B cell (primary cell): ENCODE data around the gene SIRT4. TPM values are rescaled to one million over a fixed set of nuclear protein-coding genes. Genes with fewer than 3 reads are reported as not detected.

Experiments used
- ATAC-seq: fragments of 200-7000 bp; cut with Tn5 transposase; one replicate; pipeline ENCODE4 v1.10.0; 2021; ENCODE audit warnings: low read depth, mild to moderate bottlenecking, moderate number of reproducible peaks, moderate library complexity
- CTCF ChIA-PET: fragments of 350-600 bp; sonication (Branson Sonifier 250); formaldehyde crosslinking; loops from one replicate; lab custom pipeline; 2021; ENCODE audit warnings: antibody characterized with exemption, inconsistent platforms; lab: Charles Lee
- POLR2A ChIA-PET: fragments of 350-600 bp; sonication (Branson Sonifier 250); formaldehyde crosslinking; loops from one replicate; lab custom pipeline; 2021; ENCODE audit warnings: antibody characterized with exemption; lab: Charles Lee
- DNase-seq: peaks from one replicate; pipeline ENCODE4 v3.0.0; 2013
- H2AFZ ChIP-seq: 2 replicates; pipeline ENCODE4 v1.6.1; 2012; ENCODE audit warnings: mild to moderate bottlenecking, low read depth, low read length; ENCODE audit not compliant: insufficient read depth, poor library complexity, severe bottlenecking
- H3K27ac ChIP-seq, 2 donors: 1 replicate in 1 of 2; 2 replicates in 1 of 2; pipeline ENCODE4 v1.5.1; 2012 to 2013; ENCODE audit warnings: low read length in 2 of 2, mild to moderate bottlenecking in 2 of 2, moderate library complexity in 1 of 2
- H3K27me3 ChIP-seq, 4 experiments: fragments of 200-600 bp in 1 of 4; sonication (generic) in 1 of 4; replicated peaks in 1 of 4; 1 replicate in 2 of 4; 2 replicates in 2 of 4; pipeline versions ENCODE4 v1.6.1 to v1.7.0; 2013 to 2016; ENCODE audit warnings: low read length in 3 of 4, mild to moderate bottlenecking in 2 of 4, mixed read lengths in 1 of 4, moderate library complexity in 1 of 4; ENCODE audit not compliant: insufficient read depth in 4 of 4, control insufficient read depth in 3 of 4; ENCODE audit errors: control extremely low read depth in 1 of 4
- H3K36me3 ChIP-seq, 2 experiments: replicated peaks in 1 of 2; 1 replicate in 1 of 2; 2 replicates in 1 of 2; pipeline versions ENCODE4 v1.6.1 to v1.7.1; 2013; ENCODE audit warnings: low read length in 1 of 2; ENCODE audit not compliant: insufficient read depth in 2 of 2, control insufficient read depth in 1 of 2; ENCODE audit errors: control extremely low read depth in 1 of 2, extremely low read depth in 1 of 2
- H3K4me1 ChIP-seq, 2 donors: fragments of 200-600 bp in 1 of 2; sonication (generic) in 1 of 2; 1 replicate in 1 of 2; 2 replicates in 1 of 2; pipeline versions ENCODE4 v1.5.1 to v1.6.1; 2013 to 2017; ENCODE audit warnings: low read length in 2 of 2; ENCODE audit not compliant: control insufficient read depth in 2 of 2, insufficient read depth in 2 of 2
- H3K4me2 ChIP-seq: replicated peaks from 2 replicates; pipeline ENCODE3; 2012; ENCODE audit warnings: mild to moderate bottlenecking, low read depth, low read length; ENCODE audit not compliant: poor library complexity, severe bottlenecking
- H3K4me3 ChIP-seq, 5 experiments: fragments of 200-600 bp in 1 of 5; sonication (generic) in 1 of 5; 1 replicate in 3 of 5; 2 replicates in 2 of 5; pipeline versions ENCODE4 v1.5.1 to v1.7.0; 2011 to 2016; ENCODE audit warnings: low read length in 4 of 5, mild to moderate bottlenecking in 4 of 5, low read depth in 2 of 5, control low read depth in 1 of 5, moderate library complexity in 1 of 5; ENCODE audit not compliant: insufficient read depth in 1 of 5; ENCODE audit errors: control extremely low read depth in 1 of 5, extremely low read depth in 1 of 5
- H3K79me2 ChIP-seq: fragments of 200-600 bp; sonication (generic); one replicate; pipeline ENCODE4 v1.6.0; 2016; ENCODE audit warnings: low read length; ENCODE audit not compliant: control insufficient read depth, insufficient read depth
- H3K9ac ChIP-seq: fragments of 200-600 bp; sonication (generic); 2 replicates; pipeline ENCODE4 v1.6.1; 2017; ENCODE audit warnings: mild to moderate bottlenecking, low read length, moderate library complexity
- H3K9me3 ChIP-seq, 3 donors: one replicate each; pipeline versions ENCODE4 v1.6.1 to v1.7.1; 2013; ENCODE audit warnings: low read length in 2 of 3; ENCODE audit not compliant: control insufficient read depth in 2 of 3, insufficient read depth in 1 of 3; ENCODE audit errors: control extremely low read depth in 1 of 3
- H4K20me1 ChIP-seq: 2 replicates; pipeline ENCODE4 v1.6.0; 2012; ENCODE audit warnings: mild to moderate bottlenecking, low read length; ENCODE audit not compliant: insufficient read depth, control insufficient read depth, poor library complexity, severe bottlenecking
- H3K27ac Mint-ChIP-seq: one replicate; pipeline ENCODE4 v1.8.0; 2021; ENCODE audit warnings: mixed read lengths
- H3K27me3 Mint-ChIP-seq: one replicate; pipeline ENCODE4 v1.8.0; 2021; ENCODE audit warnings: mixed read lengths
- H3K4me1 Mint-ChIP-seq: one replicate; pipeline ENCODE4 v1.8.0; 2021; ENCODE audit warnings: mixed read lengths
- H3K4me3 Mint-ChIP-seq: one replicate; pipeline ENCODE4 v1.8.0; 2021; ENCODE audit warnings: mixed read lengths
- H3K9me3 Mint-ChIP-seq: one replicate; pipeline ENCODE4 v1.8.0; 2022; ENCODE audit warnings: mixed read lengths; ENCODE audit not compliant: insufficient read depth
- EZH2 ChIP-seq: IDR thresholded peaks from 2 replicates; pipeline ENCODE4 v1.6.1; 2012; ENCODE audit warnings: borderline replicate concordance, low read depth, mild to moderate bottlenecking, moderate library complexity, low read length; ENCODE audit not compliant: insufficient read depth, poor library complexity, severe bottlenecking
- WGBS: methylation state at CpG from one replicate; pipeline ENCODE4 v1.1.5; 2013; ENCODE audit warnings: missing lambda C conversion rate; ENCODE audit not compliant: insufficient coverage; 5-methylcytosine and 5-hydroxymethylcytosine counted together
- intact Hi-C: fragments of 100-400 bp; cut with micrococcal nuclease; formaldehyde crosslinking; loops from one replicate; pipeline ENCODE4 v1.10.0; 2022
- polyA plus RNA-seq: library from polyadenylated mRNA; depleted of rRNA; stranded (reverse); fragments of >200 nt; gene quantifications from 2 replicates; pipeline ENCODE4 v1.2.3, GENCODE V29; 2012
- total RNA-seq, 2 donors: library from RNA; stranded (reverse); fragments of 120-200 nt in 1 of 2; gene quantifications; 1 replicate in 1 of 2; 2 replicates in 1 of 2; pipeline versions ENCODE4 v1.2.3 to v1.2.4, GENCODE V29; 2013 to 2022
- TF ChIP-seq, protein P1 (sequence below): fragments of 200-600 bp; IDR thresholded peaks from one replicate; pipeline ENCODE4 v1.8.0; 2022; ENCODE audit warnings: antibody characterized with exemption, mild to moderate bottlenecking

Gene SIRT4
- total and polyA plus RNA-seq, 2 donors (not counting 1 experiment from before 2014, with no cell fraction given) = 1.5 to 4.8 TPM

DNA sequence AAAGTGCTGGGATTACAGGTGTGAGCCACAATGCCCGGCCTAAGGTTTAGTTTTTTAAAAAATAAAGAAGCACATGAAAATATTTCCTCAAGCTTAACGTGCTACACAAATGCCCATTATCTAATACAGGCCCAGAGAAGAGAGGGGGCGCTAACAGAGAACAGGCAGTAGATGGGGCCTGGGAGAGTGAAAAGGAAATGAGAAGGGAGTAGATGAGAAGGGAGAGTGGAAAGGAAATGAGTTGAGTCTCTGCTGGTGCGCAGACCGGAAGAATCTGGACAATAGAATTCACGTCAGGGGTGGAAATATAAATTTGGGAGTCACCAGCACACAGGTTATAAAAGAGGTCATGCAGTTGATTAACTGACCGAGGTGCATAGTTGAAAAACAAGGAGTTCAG is 47.3 kb upstream of the SIRT4 start:
- H3K9me3 Mint-ChIP-seq = no peaks in the 10 kb centered on the region
- no peaks in the 10 kb centered on the region for H3K79me2 ChIP-seq
- no peaks in the 10 kb centered on the region for H3K36me3 ChIP-seq
- H3K9ac ChIP-seq = no peak overlapping the region
- peaks cover 10% of the 10 kb centered on the region for H4K20me1 ChIP-seq
- no peak overlapping the region for H3K4me3 Mint-ChIP-seq
- ATAC-seq = no peak
- ChIA-PET CTCF (interaction anchor here (1.1 to 7.2 kb wide), 3 partner anchors 11 to 27 kb away, joined by 3 to 54 read pairs (median 11); partner anchors contain the start of gene PXN), POLR2A (interaction anchor here (0.6 kb wide), 1 partner anchor 14 kb away, joined by 4 read pairs; no protein-coding TSS in a partner anchor)
- H3K4me2 ChIP-seq = no peak overlapping the region
- no peak for DNase-seq
- no peak overlapping the region for H3K4me3 ChIP-seq
- TF ChIP-seq EZH2 = no peak
- TF ChIP-seq, protein P1, sequence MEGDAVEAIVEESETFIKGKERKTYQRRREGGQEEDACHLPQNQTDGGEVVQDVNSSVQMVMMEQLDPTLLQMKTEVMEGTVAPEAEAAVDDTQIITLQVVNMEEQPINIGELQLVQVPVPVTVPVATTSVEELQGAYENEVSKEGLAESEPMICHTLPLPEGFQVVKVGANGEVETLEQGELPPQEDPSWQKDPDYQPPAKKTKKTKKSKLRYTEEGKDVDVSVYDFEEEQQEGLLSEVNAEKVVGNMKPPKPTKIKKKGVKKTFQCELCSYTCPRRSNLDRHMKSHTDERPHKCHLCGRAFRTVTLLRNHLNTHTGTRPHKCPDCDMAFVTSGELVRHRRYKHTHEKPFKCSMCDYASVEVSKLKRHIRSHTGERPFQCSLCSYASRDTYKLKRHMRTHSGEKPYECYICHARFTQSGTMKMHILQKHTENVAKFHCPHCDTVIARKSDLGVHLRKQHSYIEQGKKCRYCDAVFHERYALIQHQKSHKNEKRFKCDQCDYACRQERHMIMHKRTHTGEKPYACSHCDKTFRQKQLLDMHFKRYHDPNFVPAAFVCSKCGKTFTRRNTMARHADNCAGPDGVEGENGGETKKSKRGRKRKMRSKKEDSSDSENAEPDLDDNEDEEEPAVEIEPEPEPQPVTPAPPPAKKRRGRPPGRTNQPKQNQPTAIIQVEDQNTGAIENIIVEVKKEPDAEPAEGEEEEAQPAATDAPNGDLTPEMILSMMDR = no peak
- peaks cover 41% of the 10 kb centered on the region for H3K27me3 Mint-ChIP-seq
- 76% methylated on average over 4 of the region's 7 CpGs for WGBS
- peaks cover 0 to 8% (median 0%) of the 10 kb centered on the region in 3 donors for H3K9me3 ChIP-seq
- peaks cover 47 to 53% of the 10 kb centered on the region in 2 donors for H3K4me1 ChIP-seq
- peaks cover 0 to 62% (median 14%) of the 10 kb centered on the region in 4 experiments for H3K27me3 ChIP-seq
- H3K4me1 Mint-ChIP-seq = peaks cover 40% of the 10 kb centered on the region
- H2AFZ ChIP-seq = no peak overlapping the region
- intact Hi-C loops = no loop called here
- H3K27ac ChIP-seq = no peak overlapping the region
- no peak overlapping the region for H3K27ac Mint-ChIP-seq

DNA sequence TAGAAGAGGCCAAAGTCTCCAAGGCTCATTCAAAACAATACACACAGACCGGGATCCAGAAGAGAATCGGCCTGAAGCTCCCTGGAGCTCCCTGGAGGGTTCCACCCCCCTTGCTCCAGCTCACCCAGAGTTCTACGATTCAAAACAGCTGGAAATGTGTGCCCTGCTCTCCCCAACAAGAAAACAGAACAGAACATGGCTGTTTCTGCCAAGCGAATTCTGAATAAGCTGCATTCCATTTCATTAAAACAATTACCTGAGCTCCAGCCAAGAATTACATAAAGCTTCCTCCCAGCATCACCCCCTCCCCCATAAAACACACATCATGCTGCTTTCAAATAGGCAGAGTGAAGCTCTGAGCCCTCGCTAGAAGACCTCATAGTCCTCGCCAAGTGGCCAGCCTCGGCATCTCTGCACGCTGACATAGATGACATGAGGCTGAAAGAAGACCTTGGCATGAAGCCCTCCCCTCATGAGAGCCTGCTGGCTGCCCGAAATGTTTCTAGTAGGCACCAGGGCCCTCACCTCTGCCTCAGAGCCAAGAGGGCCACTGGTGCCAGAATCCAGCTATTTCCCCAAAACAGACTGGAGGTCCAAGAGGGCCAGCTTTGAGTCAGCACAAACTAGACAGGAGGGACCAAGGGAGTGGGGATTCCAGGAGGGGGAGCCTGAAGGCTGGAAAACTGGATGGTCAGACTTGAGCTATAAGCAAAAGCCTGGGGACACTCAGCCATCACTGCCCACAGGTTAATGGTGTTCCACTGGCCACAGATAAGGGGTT is 44.9 kb upstream of the SIRT4 start:
- no peak overlapping the region for H3K4me3 Mint-ChIP-seq
- WGBS = 88% methylated on average over 9 of the region's 9 CpGs
- no peak overlapping the region for H2AFZ ChIP-seq
- H3K36me3 ChIP-seq = no peaks in the 10 kb centered on the region
- ATAC-seq (no peak), DNase-seq (no peak)
- no peaks in the 10 kb centered on the region for H3K9me3 Mint-ChIP-seq
- H3K4me1 ChIP-seq = peaks cover 31 to 32% of the 10 kb centered on the region in 2 donors
- TF ChIP-seq EZH2 = no peak
- TF ChIP-seq, protein P1 = no peak
- ChIA-PET POLR2A (no interaction called here), CTCF (interaction anchor here (1.0 to 1.8 kb wide), 4 partner anchors 8 to 56 kb away, joined by 3 to 7 read pairs (median 6); partner anchors contain the start of genes PXN and RPLP0)
- no peaks in the 10 kb centered on the region for H3K9me3 ChIP-seq
- H3K27me3 ChIP-seq = peaks cover 0 to 63% (median 20%) of the 10 kb centered on the region in 4 experiments
- H3K4me2 ChIP-seq = no peak overlapping the region
- H3K27ac ChIP-seq = no peak overlapping the region
- no peaks in the 10 kb centered on the region for H4K20me1 ChIP-seq
- no peak overlapping the region for H3K9ac ChIP-seq
- peaks cover 45% of the 10 kb centered on the region for H3K27me3 Mint-ChIP-seq
- intact Hi-C loops = no loop called here
- H3K79me2 ChIP-seq = no peaks in the 10 kb centered on the region
- no peak overlapping the region for H3K27ac Mint-ChIP-seq
- peaks cover 23% of the 10 kb centered on the region for H3K4me1 Mint-ChIP-seq
- no peak overlapping the region for H3K4me3 ChIP-seq
